Karpas-422 (cell line): ENCODE measurements around the gene SCFD1. TPM values are rescaled to one million over a fixed set of nuclear protein-coding genes. Genes with fewer than 3 reads are reported as not detected.

ENCODE experiments used
- DNase-seq: peaks from one replicate; pipeline ENCODE4 v3.0.0-alpha.2; 2015
- H2AFZ ChIP-seq: fragments of 200-600 bp; sonication (generic); 2 replicates; pipeline ENCODE4 v1.6.1; 2014; ENCODE audit warnings: antibody characterized with exemption, low read length, mixed read lengths
- H3K27ac ChIP-seq: fragments of 200-600 bp; sonication (generic); 2 replicates; pipeline ENCODE4 v1.5.1; 2014; ENCODE audit warnings: mild to moderate bottlenecking, low read length, moderate library complexity
- H3K27me3 ChIP-seq: fragments of 200-600 bp; sonication (generic); 2 replicates; pipeline ENCODE4 v1.6.1; 2014; ENCODE audit warnings: low read length, mixed read lengths
- H3K36me3 ChIP-seq: fragments of 200-600 bp; sonication (generic); 2 replicates; pipeline ENCODE4 v1.6.1; 2014; ENCODE audit warnings: low read length, mixed read lengths; ENCODE audit not compliant: insufficient read depth
- H3K4me1 ChIP-seq: fragments of 200-600 bp; sonication (generic); 2 replicates; pipeline ENCODE4 v1.6.1; 2014; ENCODE audit warnings: mild to moderate bottlenecking, low read length, mixed read lengths
- H3K4me2 ChIP-seq: fragments of 200-600 bp; sonication (generic); 2 replicates; pipeline ENCODE4 v1.6.1; 2014; ENCODE audit warnings: low read length, low read depth, mild to moderate bottlenecking; ENCODE audit not compliant: poor library complexity, severe bottlenecking
- H3K4me3 ChIP-seq: fragments of 200-600 bp; sonication (generic); 2 replicates; pipeline ENCODE4 v1.5.1; 2014; ENCODE audit warnings: mild to moderate bottlenecking, antibody characterized with exemption, low read length, mixed read lengths
- H3K79me2 ChIP-seq: fragments of 200-600 bp; sonication (generic); 2 replicates; pipeline ENCODE4 v1.6.1; 2014; ENCODE audit warnings: mild to moderate bottlenecking, low read length, mixed read lengths
- H3K9ac ChIP-seq: fragments of 200-600 bp; sonication (generic); 2 replicates; pipeline ENCODE4 v1.6.0; 2014; ENCODE audit warnings: low read length
- H3K9me2 ChIP-seq: fragments of 200-600 bp; sonication (generic), shearing (Covaris generic); replicated peaks from 2 replicates; pipeline ENCODE4 v1.6.0; 2014; ENCODE audit warnings: mild to moderate bottlenecking, low read length, moderate library complexity; ENCODE audit not compliant: insufficient read depth
- H3K9me3 ChIP-seq: fragments of 300-700, 200-600 bp; sonication (generic); 2 replicates; pipeline ENCODE4 v1.6.1; 2014; ENCODE audit warnings: low read length, mixed read lengths
- H4K20me1 ChIP-seq: fragments of 200-600 bp; sonication (generic); 2 replicates; pipeline ENCODE4 v1.6.1; 2014; ENCODE audit warnings: mild to moderate bottlenecking, antibody characterized with exemption, low read length, low read depth; ENCODE audit not compliant: insufficient read depth
- total RNA-seq: library from RNA; depleted of rRNA; stranded (reverse); fragments of >200 nt; shearing (Covaris generic); gene quantifications from 2 replicates; pipeline ENCODE4 v1.2.3, GENCODE V29; 2014; ENCODE audit warnings: low replicate concordance

Gene SCFD1
- total RNA-seq, 1 experiment from 2014 or later, result 214 TPM

DNA sequence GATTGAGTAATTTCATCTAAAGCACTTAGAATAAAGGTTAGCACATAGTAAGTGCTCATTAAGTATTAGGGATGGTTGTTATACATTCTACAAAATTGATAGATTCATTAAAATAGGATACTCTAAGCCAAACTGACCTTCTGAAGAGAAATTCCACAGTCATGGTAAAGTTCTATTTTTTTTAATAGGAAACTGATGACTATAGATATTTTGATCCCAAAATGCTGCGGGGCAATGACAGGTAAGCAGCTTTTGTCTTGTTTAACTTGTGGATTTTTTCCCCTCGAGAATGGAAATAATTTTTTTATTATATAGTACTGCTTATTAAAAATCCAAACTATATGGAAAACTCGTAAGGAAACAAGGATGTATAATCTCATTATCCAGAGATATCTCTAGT is 97.0 kb downstream of the SCFD1 start:
- no peak overlapping the region for H3K4me3 ChIP-seq
- H4K20me1 ChIP-seq, result no peaks in the 10 kb centered on the region
- H3K4me1 ChIP-seq, result no peaks in the 10 kb centered on the region
- no peak overlapping the region for H3K4me2 ChIP-seq
- DNase-seq, result no peak
- no peaks in the 10 kb centered on the region for H3K27me3 ChIP-seq
- no peak overlapping the region for H3K9ac ChIP-seq
- H3K9me3 ChIP-seq, result no peaks in the 10 kb centered on the region
- no peaks in the 10 kb centered on the region for H3K9me2 ChIP-seq
- no peaks in the 10 kb centered on the region for H3K79me2 ChIP-seq
- no peak overlapping the region for H3K27ac ChIP-seq
- H2AFZ ChIP-seq, result no peak overlapping the region
- peaks cover 26% of the 10 kb centered on the region for H3K36me3 ChIP-seq

DNA sequence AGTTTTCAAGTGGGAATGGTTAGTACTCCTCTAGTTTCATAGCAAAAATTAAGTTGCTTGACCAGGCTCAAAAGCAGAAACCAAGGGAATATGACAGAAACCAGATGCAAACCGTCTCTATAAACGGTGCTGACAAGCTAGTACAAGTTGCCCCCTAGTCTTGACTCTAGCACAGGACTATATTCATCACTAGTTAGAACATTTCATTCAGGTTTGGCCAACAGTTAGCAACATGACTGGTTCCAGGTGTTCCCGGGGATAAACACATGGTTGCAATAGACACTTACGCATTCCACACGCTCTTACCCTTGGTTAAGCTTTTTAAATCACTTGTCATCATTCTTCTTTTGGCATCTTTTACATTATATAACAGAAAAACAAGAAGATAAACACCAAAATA is 103.6 kb downstream of the SCFD1 start:
- peaks cover 9% of the 10 kb centered on the region for H3K79me2 ChIP-seq
- H3K4me2 ChIP-seq, result no peak overlapping the region
- H3K4me3 ChIP-seq, result no peak overlapping the region
- no peak overlapping the region for H2AFZ ChIP-seq
- H3K9me3 ChIP-seq, result peaks cover 6% of the 10 kb centered on the region; the same call in 1 of the 2 replicates
- no peaks in the 10 kb centered on the region for H3K9me2 ChIP-seq
- no peaks in the 10 kb centered on the region for H3K27me3 ChIP-seq
- no peak for DNase-seq
- no peaks in the 10 kb centered on the region for H4K20me1 ChIP-seq
- no peaks in the 10 kb centered on the region for H3K4me1 ChIP-seq
- H3K27ac ChIP-seq, result no peak overlapping the region
- peaks cover 59% of the 10 kb centered on the region for H3K36me3 ChIP-seq
- H3K9ac ChIP-seq, result no peak overlapping the region

DNA sequence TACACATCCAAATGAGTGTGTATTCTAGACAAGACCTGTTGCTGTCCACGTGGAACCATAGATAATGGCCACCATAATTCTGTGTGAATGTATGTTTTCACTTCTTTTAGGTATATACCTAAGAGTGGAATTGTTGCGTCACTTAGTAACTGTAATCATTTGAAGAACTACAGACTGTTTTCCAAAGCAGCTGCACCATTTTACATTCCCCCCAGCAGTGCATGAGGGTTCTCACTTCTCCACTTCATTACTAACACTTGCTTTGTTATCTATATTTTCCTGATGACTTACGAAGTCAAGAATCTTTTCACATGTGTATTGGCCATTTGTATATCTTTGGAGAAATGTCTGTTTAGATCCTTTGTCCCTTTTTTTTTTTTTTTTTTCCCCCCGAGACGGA is 106.4 kb downstream of the SCFD1 start:
- H3K79me2 ChIP-seq, result peaks cover 16% of the 10 kb centered on the region
- H3K27ac ChIP-seq, result no peak overlapping the region
- H3K36me3 ChIP-seq, result peaks cover 43% of the 10 kb centered on the region
- H3K27me3 ChIP-seq, result no peaks in the 10 kb centered on the region
- H3K4me3 ChIP-seq, result no peak overlapping the region
- no peak overlapping the region for H3K4me2 ChIP-seq
- no peaks in the 10 kb centered on the region for H3K9me2 ChIP-seq
- H3K9ac ChIP-seq, result no peak overlapping the region
- H2AFZ ChIP-seq, result no peak overlapping the region
- H4K20me1 ChIP-seq, result no peaks in the 10 kb centered on the region
- DNase-seq, result no peak
- peaks cover 6% of the 10 kb centered on the region; the same call in 1 of the 2 replicates for H3K9me3 ChIP-seq
- H3K4me1 ChIP-seq, result no peaks in the 10 kb centered on the region

- Histone ChIP-seq H3K9me3 (no peaks in the 10 kb centered on the region), H2AFZ (no peak overlapping the region), H3K4me1 (no peaks in the 10 kb centered on the region), H3K36me3 (peaks cover 14% of the 10 kb centered on the region; the same call in 1 of the 2 replicates), H3K4me3 (no peak overlapping the region), H4K20me1 (no peaks in the 10 kb centered on the region), H3K79me2 (no peaks in the 10 kb centered on the region), H3K9me2 (no peaks in the 10 kb centered on the region), H3K4me2 (no peak overlapping the region), H3K27me3 (no peaks in the 10 kb centered on the region), H3K9ac (no peak overlapping the region), H3K27ac (no peak overlapping the region)
- DNase-seq, result no peak
These were observed 115.8 kb downstream of the SCFD1 start for GRCh38 chr14:30737916-30738315.

DNA sequence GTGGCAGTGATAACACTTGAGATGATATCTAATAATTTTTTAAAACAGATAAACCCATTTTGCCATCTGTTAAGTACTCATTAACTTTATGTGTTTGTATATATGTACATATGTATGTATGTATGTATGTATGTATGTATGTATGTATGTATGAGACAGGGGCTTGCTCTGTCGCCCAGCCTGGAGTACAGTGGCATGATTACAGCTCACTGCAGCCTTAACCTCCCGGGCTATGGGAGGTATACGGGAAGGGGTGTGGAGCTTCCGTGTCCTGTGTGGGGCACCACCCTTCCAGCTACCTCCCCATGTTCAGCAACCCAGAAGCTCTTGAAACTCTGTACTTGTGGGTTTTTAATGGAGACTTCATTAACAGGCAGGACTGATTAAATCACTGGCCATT is 116.9 kb downstream of the SCFD1 start:
- Histone ChIP-seq H3K9ac (no peak overlapping the region), H3K27ac (no peak overlapping the region), H3K4me3 (no peak overlapping the region), H3K9me3 (no peaks in the 10 kb centered on the region), H3K4me1 (no peaks in the 10 kb centered on the region), H4K20me1 (no peaks in the 10 kb centered on the region), H3K79me2 (no peaks in the 10 kb centered on the region), H3K27me3 (no peaks in the 10 kb centered on the region), H3K36me3 (peaks cover 11% of the 10 kb centered on the region; the same call in 1 of the 2 replicates), H3K4me2 (no peak overlapping the region), H2AFZ (no peak overlapping the region), H3K9me2 (no peaks in the 10 kb centered on the region)
- no peak for DNase-seq

DNA sequence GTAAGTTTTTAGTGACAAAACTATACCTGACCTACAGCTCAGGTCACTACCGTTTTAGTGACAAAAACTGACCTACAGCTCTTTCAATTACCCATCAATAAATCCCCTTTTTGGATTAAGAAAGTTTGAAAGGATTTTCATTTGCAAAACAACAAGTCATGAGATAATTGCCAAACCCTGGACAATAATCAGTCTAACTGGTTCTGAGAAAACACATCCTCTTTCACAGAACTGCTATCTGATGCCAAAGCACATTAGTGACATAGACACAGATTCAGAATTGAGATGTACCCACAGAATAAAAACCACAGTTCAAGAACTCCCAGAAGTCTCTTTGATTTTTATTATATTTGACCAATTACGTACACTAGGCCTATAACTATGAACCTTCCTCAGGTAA is 126.2 kb downstream of the SCFD1 start:
- peaks cover 3% of the 10 kb centered on the region; the same call in 1 of the 2 replicates for H3K27me3 ChIP-seq
- no peak overlapping the region for H3K27ac ChIP-seq
- no peaks in the 10 kb centered on the region for H3K4me1 ChIP-seq
- no peak overlapping the region for H3K4me3 ChIP-seq
- no peak overlapping the region for H3K9ac ChIP-seq
- no peak for DNase-seq
- H3K4me2 ChIP-seq, result no peak overlapping the region
- no peak overlapping the region for H2AFZ ChIP-seq
- H4K20me1 ChIP-seq, result no peaks in the 10 kb centered on the region
- no peaks in the 10 kb centered on the region for H3K9me3 ChIP-seq
- H3K36me3 ChIP-seq, result no peaks in the 10 kb centered on the region
- no peaks in the 10 kb centered on the region for H3K9me2 ChIP-seq
- H3K79me2 ChIP-seq, result no peaks in the 10 kb centered on the region

GRCh38 chr14:30751646-30752416 is 129.7 kb downstream of the SCFD1 start:
- Histone ChIP-seq H3K9ac (no peak overlapping the region), H3K4me1 (no peaks in the 10 kb centered on the region), H3K4me2 (no peak overlapping the region), H3K27me3 (peaks cover 3% of the 10 kb centered on the region; the same call in 1 of the 2 replicates), H3K4me3 (no peak overlapping the region), H3K27ac (no peak overlapping the region), H3K36me3 (no peaks in the 10 kb centered on the region), H3K9me2 (no peaks in the 10 kb centered on the region), H3K9me3 (no peaks in the 10 kb centered on the region), H4K20me1 (no peaks in the 10 kb centered on the region), H2AFZ (no peak overlapping the region), H3K79me2 (no peaks in the 10 kb centered on the region)
- DNase-seq, result peak; percentile 61

GRCh38 chr14:30753452-30753851 is 131.3 kb downstream of the SCFD1 start:
- H3K27ac ChIP-seq, result no peak overlapping the region
- H2AFZ ChIP-seq, result no peak overlapping the region
- no peaks in the 10 kb centered on the region for H3K4me1 ChIP-seq
- H3K79me2 ChIP-seq, result no peaks in the 10 kb centered on the region
- no peaks in the 10 kb centered on the region for H3K9me3 ChIP-seq
- no peaks in the 10 kb centered on the region for H3K36me3 ChIP-seq
- no peaks in the 10 kb centered on the region for H3K9me2 ChIP-seq
- no peak for DNase-seq
- H3K27me3 ChIP-seq, result peaks cover 3% of the 10 kb centered on the region; the same call in 1 of the 2 replicates
- H4K20me1 ChIP-seq, result no peaks in the 10 kb centered on the region
- no peak overlapping the region for H3K4me2 ChIP-seq
- H3K9ac ChIP-seq, result no peak overlapping the region
- H3K4me3 ChIP-seq, result no peak overlapping the region
